Breast epithelium (tissue), 3 donors: ENCODE results near the gene PEG3.
"Not testable (repeated sequence)": the region's sequence is repeated elsewhere in the genome, so short reads cannot be mapped to it uniquely, and the experiment has no call there.

Experiments
- POLR2A ChIP-seq: fragments of 450-650 bp; IDR thresholded peaks from one replicate; pipeline ENCODE4 v1.6.1; 2016; ENCODE audit warnings: antibody characterized with exemption, mild to moderate bottlenecking, moderate library complexity
- POLR2AphosphoS5 ChIP-seq, 3 donors: sonication (generic); formaldehyde crosslinking; IDR thresholded peaks; one replicate each; pipeline ENCODE4 v1.6.1; 2017; ENCODE audit warnings: antibody characterized with exemption in 3 of 3
- TF ChIP-seq, protein P1 (sequence below), 3 donors: fragments of 450-650 bp; IDR thresholded peaks; one replicate each; pipeline ENCODE4 v1.5.1; 2016 to 2017; ENCODE audit warnings: antibody characterized with exemption in 3 of 3, mild to moderate bottlenecking in 3 of 3, moderate library complexity in 3 of 3

DNA sequence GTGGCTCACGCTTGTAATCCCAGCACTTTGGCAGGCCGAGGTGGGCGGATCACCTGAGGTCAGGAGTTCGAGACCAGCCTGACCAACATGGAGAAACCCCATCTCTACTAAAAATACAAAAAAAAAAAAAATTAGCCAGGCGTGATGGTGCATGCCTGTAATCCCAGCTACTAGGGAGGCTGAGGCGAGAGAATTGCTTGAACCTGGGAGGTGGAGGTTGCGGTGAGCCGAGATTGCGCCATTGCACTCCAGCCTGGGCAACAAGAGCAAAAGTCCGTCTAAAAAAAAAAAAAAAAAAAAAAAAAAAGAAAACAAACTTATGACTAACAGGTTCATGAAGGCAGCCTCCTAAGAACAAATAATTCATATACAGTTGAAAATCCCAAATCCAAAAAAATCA is 19.9 kb upstream of the PEG3 start:
- TF ChIP-seq POLR2A; POLR2AphosphoS5 (IDR thresholded peaks at IDR 0.05): not testable (repeated sequence)
- TF ChIP-seq, protein P1, sequence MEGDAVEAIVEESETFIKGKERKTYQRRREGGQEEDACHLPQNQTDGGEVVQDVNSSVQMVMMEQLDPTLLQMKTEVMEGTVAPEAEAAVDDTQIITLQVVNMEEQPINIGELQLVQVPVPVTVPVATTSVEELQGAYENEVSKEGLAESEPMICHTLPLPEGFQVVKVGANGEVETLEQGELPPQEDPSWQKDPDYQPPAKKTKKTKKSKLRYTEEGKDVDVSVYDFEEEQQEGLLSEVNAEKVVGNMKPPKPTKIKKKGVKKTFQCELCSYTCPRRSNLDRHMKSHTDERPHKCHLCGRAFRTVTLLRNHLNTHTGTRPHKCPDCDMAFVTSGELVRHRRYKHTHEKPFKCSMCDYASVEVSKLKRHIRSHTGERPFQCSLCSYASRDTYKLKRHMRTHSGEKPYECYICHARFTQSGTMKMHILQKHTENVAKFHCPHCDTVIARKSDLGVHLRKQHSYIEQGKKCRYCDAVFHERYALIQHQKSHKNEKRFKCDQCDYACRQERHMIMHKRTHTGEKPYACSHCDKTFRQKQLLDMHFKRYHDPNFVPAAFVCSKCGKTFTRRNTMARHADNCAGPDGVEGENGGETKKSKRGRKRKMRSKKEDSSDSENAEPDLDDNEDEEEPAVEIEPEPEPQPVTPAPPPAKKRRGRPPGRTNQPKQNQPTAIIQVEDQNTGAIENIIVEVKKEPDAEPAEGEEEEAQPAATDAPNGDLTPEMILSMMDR (IDR thresholded peaks at IDR 0.05) = not testable (repeated sequence)
